NCI-H2107 (cell line): Measurements from ENCODE around the gene DHRS12.
"Not testable (repeated sequence)": the region's sequence is repeated elsewhere in the genome, so short reads cannot be mapped to it uniquely, and the experiment has no call there.

ENCODE experiments used
- DNase-seq: peaks from one replicate; lab custom pipeline; 2025; lab: John Stamatoyannopoulos, UW

The DHRS12 gene

DNA sequence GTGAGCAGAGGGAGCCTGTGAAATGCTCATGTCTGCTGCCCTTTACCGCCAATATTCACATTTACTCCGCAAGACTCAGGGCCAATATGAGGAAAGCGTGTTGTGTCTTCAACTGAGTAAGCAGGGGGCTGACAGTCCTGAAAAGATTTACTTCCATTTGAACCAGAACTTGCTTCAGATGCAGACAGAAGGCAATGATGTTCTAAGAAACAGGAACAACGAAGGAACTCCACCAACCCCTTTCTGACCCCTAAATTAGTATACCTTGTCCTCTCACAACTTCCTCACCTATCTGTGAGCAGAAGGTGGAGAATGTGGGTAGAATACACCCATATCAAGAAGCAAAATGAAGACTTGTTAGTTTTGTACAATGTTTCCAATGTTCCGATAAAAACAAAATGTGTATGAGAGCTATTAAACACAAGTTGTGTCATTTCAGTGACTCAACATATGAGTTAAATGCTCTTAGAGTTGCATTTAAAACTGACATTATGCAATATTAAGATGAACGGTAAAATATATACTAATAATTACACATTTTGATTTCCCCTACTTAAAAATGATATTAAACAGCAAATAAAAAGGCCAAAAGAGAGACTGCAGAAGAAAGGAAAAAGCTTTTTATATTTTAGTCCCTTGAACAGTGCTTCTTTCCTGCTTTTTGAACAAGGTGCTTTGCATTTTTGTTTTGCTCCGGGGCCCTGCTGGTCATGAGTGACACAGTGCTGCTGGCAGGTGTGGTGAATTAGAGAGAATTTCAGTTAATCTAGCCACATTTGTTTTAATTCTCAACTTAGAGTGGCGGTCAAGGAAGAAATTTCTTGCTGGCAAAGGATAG lies 25.0 kb upstream of the DHRS12 start:
- DNase-seq: no peak

GRCh38 chr13:51827254-51827653 lies 23.3 kb upstream of the DHRS12 start:
- DNase-seq: no peak

DNA sequence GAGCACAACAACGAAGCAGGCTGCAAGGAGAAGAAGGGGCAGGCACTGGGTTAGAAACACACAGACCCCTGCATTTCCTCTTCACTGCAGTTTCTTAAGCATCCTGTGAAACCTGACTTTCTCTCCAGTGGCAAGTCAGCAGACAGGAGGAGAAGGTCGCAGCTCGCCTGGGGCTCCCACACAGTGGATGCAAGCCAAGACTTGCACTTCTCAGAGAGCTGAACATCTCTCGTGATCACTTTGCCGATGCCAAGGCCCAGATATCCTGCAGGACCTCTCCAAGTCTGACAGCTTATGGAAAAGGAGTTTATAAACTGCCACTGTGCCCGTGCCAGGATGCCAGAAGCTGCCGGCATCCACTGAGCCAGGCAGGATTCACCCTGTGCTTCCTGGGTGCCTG lies 22.6 kb upstream of the DHRS12 start:
- no peak for DNase-seq

DNA sequence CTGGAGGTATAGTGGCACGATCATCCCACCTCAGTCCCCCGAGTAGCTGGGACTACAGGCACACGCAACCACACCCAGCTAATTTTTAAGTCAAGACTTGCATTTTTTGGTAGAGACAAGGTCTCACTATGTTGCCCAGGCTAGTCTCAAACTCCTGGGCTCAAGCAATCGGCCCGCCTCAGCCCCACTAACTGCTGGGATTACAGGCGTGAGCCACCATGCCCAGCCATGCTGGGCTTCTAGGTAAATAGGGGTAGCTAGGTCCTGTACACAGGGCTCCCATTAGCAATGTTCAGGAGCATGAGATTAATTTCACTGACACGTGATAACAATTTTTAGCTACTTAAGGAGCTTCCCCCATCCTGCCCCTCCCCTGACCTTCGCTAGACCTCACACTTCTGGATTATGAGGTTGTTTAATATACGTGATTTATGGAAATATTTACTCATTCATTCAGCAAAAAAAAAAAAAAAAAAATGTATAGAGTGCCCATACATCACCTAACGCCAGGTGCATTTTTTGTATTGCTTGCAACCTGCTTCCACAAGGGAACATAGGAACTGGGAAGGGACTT lies 21.8 kb upstream of the DHRS12 start:
- DNase-seq: no peak

DNA sequence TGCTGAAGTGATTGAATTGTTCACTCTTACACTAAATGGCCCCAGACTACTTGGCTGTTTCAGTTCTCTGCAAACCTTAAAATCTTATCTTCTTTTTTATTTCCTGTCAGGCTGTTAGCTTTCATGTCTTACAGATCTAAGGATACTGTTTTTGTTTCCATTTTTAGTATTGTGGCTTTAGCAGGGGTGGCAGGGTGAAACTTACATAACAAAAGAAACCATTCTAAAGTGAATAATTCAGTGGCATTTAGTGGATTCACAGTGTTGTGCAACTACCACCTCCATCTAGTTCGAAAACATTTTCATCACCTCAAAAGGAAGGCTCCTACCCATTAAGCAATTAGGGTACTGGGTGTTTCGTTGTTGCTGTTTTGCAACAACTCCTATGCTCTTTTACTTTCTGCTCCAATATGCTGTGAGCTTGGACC lies 21.2 kb upstream of the DHRS12 start:
- no peak for DNase-seq

- not testable (repeated sequence) for DNase-seq
Measured at GRCh38 chr13:51824712-51825111, 20.7 kb upstream of the DHRS12 start.

DNA sequence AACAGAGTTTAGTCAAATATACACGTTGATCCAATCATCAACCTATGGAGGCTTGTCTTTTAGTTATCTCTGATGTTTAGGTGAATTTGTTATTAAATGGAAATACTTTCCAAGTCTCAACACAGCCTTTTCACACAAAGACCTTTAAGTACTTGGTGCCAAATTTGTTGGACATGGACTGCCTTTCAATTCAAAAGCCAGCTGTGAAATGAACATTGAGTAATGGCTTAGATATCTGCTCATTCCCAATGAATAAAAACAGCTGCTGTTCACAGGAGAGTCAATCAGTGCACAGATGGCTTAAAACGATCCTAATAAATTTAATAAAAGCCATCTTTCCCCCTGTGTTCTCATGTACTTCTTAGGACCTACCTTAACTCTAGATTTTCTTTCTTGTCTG lies 19.9 kb upstream of the DHRS12 start:
- DNase-seq: no peak

- DNase-seq: no peak
Measured at GRCh38 chr13:51823359-51823758, 19.4 kb upstream of the DHRS12 start.

DNA sequence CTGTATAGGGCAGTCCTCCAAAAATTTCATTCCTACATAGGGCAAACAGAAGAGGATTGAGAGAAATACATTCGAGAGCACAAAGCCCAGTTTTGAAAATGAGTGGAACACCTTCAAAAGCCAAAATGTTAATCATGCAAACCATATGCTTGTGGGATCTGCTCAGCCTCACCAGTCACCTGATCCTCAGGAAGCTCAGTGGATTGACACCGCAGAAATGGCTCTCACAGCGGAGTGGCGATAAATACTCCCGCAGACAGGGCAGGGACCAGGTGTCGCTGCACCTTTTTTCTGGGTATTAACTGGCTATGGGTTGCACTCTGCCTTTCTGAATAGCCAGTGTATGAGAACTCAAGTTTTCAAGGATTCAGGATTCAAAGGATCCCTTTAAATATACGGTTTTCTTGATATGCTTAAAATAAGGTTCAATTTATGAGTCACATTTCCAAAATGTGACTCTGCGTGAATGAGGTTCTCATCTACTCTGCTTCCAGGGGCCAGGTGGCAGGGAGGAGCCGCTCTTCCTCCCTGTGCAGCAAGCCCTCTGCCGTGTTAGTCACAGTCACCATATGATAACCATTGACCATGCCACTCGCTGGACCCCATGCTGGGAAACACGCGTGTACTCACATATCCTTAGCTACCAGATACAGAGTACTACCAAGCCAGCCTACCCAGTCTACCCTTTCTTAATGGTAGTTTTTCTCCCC lies 18.3 kb upstream of the DHRS12 start:
- no peak for DNase-seq

DNA sequence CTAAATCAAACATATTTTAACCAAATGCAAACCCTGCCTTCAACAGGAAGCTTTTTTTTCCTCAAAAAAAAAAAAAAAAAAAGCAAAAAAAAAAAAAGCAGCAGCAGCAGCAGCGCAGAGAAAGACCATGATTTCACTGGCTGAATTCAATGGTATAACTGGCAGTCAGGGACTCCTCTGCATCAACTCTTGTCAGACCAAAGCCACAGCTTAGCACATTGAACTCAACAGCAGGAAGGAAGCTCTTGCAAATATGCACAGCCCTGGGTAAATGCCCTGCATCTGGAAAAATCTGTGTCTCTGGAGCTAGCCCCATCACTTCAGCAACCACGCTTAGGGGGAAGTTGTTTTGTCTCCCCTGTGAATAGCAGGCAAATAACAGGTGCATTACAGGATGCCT lies 17.6 kb upstream of the DHRS12 start:
- no peak for DNase-seq

DNA sequence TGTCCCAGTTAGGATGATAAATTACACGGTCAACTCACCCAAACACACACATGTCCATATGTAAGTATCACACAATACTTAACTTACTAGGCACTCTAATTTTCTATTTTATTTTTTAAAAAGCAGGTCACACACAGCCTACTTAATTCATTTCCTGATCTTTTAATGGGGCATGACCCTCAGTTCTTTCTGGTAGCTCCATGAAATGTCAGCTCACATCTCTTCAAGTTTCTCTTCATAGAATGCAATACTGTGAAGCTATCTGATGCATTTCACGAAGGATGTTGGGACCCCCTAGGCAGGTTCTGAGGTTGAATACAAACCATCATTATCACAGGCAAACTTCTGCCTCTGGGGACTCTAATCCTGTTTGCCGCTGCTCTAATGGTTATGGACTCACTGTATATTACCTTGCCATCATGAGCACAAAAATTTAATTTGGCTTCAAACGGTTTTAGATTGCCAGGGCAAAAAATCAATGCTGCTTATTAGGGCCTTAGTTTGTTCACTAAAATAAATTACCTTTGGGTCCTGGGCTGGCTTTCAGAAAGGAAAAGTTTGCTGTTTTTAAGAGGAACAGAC lies 16.1 kb upstream of the DHRS12 start:
- no peak for DNase-seq

GRCh38 chr13:51819544-51819943 lies 15.6 kb upstream of the DHRS12 start:
- DNase-seq: no peak

- DNase-seq: no peak
Measured at GRCh38 chr13:51818781-51819511, 15.0 kb upstream of the DHRS12 start.

DNA sequence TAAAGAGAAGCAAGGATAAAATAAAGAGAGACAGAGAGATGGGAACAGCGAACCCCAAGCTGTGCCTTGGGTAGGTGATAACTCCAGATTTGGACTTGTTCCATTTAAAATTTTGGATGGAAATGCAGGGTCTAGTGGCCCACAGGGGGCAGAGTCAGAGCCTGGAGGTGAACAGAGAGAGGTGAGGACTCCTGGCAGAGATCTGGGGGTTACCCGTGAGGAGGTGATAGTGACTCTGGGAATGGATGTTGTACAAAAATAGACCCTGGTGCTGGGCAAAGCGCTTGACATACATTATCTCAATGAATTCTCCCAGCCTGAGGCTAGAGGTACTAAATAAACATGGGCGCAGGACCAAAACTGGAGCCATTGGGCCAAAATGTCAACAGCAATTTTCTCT lies 14.3 kb upstream of the DHRS12 start:
- no peak for DNase-seq

- DNase-seq: no peak
Measured at GRCh38 chr13:51817717-51818116, 13.8 kb upstream of the DHRS12 start.

- DNase-seq: no peak
Measured at GRCh38 chr13:51816604-51817249, 12.8 kb upstream of the DHRS12 start.

GRCh38 chr13:51815848-51816247 lies 11.9 kb upstream of the DHRS12 start:
- no peak for DNase-seq

DNA sequence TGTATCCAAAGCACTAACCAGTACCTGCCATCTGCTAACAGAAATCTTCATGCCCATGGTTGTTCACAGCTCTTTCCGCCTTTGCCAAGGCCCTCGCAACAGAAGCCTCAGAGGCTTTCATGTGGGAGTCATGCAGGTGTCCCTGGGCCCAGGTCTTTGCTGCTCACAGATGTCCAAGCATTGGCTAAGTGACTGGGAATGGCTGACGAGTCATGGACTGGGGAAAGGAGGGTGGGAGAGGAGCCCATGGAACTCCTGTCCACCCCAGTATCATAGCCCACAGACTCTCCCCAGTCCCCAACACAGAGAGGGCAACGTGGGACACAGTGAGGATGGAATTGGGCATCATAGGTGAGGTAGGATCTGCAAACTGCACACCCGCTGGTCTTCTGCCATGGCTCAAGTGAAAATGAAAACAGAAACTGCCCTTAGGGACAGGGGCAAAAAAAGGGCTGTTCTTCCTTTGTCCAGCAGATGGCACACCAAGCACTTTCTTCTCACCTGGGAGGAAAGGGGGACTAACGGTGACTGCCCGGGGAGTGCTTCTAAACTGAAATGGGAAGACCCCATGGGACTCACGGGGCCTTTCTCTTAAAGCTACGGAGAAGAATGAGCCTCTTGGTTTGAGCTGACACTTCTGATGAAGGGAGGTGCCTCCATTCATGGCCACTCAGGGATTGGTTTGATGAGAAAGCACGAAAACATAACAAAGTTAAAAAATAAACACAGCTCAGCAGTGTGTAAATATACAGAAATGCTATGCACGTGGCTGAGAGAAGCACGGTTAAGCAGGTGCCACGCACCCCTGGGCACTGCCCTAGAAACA lies 11.1 kb upstream of the DHRS12 start:
- peak; percentile 49 for DNase-seq

DNA sequence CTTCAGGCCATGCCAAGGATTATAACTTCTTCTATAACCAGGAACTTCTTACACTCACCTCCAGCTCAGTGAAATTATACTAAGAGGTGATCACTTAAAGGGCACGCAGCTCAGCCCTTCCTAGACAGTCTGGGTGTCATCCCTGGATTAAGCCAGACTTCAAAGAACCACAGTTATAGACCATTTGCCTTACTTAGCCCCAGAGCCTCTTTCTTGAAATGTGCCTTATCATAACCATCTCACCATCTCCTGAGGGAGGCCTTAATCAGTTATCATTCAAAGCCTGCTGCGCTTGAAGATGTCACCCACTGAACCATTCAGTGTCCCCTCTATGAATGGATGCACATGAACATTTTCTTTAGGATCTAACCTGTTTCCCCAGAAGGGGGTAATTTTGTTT lies 10.1 kb upstream of the DHRS12 start:
- DNase-seq: no peak

DNA sequence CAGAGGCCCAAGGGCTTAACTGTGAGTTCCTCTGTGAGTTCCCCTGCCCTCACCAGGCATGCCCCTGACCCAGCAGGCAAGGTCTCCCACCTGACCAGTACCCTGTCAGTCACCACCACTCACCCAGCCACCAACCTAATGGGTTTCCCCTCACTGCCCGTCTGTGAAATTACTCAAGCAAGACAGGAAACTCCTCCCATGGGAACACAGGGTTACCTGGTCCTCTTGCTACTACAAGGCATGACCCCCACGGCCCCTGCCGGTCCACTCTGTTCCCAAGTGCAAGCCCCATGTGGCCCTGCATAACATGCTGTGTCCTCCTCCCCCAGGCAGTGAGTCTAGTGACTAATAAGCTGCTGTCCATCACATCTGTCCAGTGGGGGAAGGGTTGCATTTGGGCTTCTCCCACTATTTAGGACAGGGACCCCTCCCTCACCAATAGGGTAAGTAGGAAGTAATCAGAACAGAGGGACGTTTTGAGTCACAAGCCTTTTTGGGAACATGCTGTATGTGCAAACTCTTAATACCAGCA lies 8.0 kb upstream of the DHRS12 start:
- no peak for DNase-seq
